Stimulated activated CD4-positive, alpha-beta T cell treated with anti-CD3 and anti-CD28 coated beads, Interleukin-4, amount 100 ng/mL, for 48 hours (primary cell): ENCODE results near the gene SFXN5.

ENCODE experiments used
- DNase-seq, 2 donors: peaks; one replicate each; pipeline ENCODE4 v3.0.0-alpha.2; 2020; ENCODE audit warnings: low read depth in 2 of 2

Gene SFXN5

GRCh38 chr2:73020657-73021370 is 50.7 kb downstream of the SFXN5 start:
- no peak for DNase-seq

GRCh38 chr2:73020306-73020656 is 51.2 kb downstream of the SFXN5 start:
- no peak for DNase-seq

GRCh38 chr2:73018188-73018825 is 53.2 kb downstream of the SFXN5 start:
- DNase-seq, result no peak

GRCh38 chr2:73013936-73014335 is 57.6 kb downstream of the SFXN5 start:
- DNase-seq, result no peak

- no peak for DNase-seq
Measured at GRCh38 chr2:73009177-73009839, 62.2 kb downstream of the SFXN5 start.

GRCh38 chr2:73008766-73009135 is 62.8 kb downstream of the SFXN5 start:
- no peak for DNase-seq

- no peak for DNase-seq
Measured at GRCh38 chr2:73007991-73008765, 63.3 kb downstream of the SFXN5 start.

GRCh38 chr2:73006969-73007710 is 64.4 kb downstream of the SFXN5 start:
- no peak for DNase-seq

- no peak for DNase-seq
Measured at GRCh38 chr2:73004889-73005596, 66.5 kb downstream of the SFXN5 start.

GRCh38 chr2:73004466-73004865 is 67.0 kb downstream of the SFXN5 start:
- no peak for DNase-seq

- no peak for DNase-seq
Measured at GRCh38 chr2:73003027-73003426, 68.5 kb downstream of the SFXN5 start.

- DNase-seq, result no peak
Measured at GRCh38 chr2:73000808-73001570, 70.5 kb downstream of the SFXN5 start.

- no peak for DNase-seq
Measured at GRCh38 chr2:72999729-73000725, 71.5 kb downstream of the SFXN5 start.

- DNase-seq, result no peak
Measured at GRCh38 chr2:72998724-72999123, 72.8 kb downstream of the SFXN5 start.

- DNase-seq, result no peak
Measured at GRCh38 chr2:72998234-72998651, 73.3 kb downstream of the SFXN5 start.

- no peak for DNase-seq
Measured at GRCh38 chr2:72996117-72996502, 75.4 kb downstream of the SFXN5 start.

- DNase-seq, result no peak
Measured at GRCh38 chr2:72995430-72996116, 75.9 kb downstream of the SFXN5 start.

GRCh38 chr2:72994991-72995380 is 76.5 kb downstream of the SFXN5 start:
- DNase-seq, result no peak
